H1 (cell line): Measurements from ENCODE around the gene OMA1. TPM values are rescaled to one million over a fixed set of nuclear protein-coding genes. Genes with fewer than 3 reads are reported as not detected.

Experiments
- CTCF ChIA-PET: fragments of 300-600 bp; sonication (Branson Sonifier 250); formaldehyde crosslinking; loops from one replicate; lab custom pipeline; 2021; ENCODE audit not compliant: partially characterized antibody; lab: Charles Lee
- POLR2A ChIA-PET: fragments of 300-600 bp; sonication (Branson Sonifier 250); formaldehyde crosslinking; loops from one replicate; lab custom pipeline; 2021; ENCODE audit warnings: inconsistent platforms; ENCODE audit not compliant: partially characterized antibody; lab: Charles Lee
- DNase-seq, 2 experiments: peaks; one replicate each; pipeline versions ENCODE4 v3.0.0 to v3.0.0-alpha.2; 2010 to 2022; ENCODE audit warnings: low spot score in 2 of 2, low read depth in 1 of 2, mixed read lengths in 1 of 2
- FAIRE-seq: peaks from 2 replicates; lab custom pipeline; 2011; peaks lifted over from hg19 to GRCh38; lab: Jason Lieb, UNC
- H2AFZ ChIP-seq: 2 replicates; pipeline ENCODE4 v1.8.1; 2012; ENCODE audit warnings: low read length, inconsistent platforms
- H2AK5ac ChIP-seq: 2 replicates; pipeline ENCODE4 v1.6.1; 2013; ENCODE audit warnings: low read depth, low read length
- H2BK120ac ChIP-seq: replicated peaks from 2 replicates; pipeline ENCODE3; 2013; ENCODE audit warnings: low read depth, low read length, inconsistent platforms
- H2BK12ac ChIP-seq: 2 replicates; pipeline ENCODE4 v1.6.1; 2013; ENCODE audit warnings: low read depth, low read length
- H2BK15ac ChIP-seq: 2 replicates; pipeline ENCODE4 v1.6.1; 2013; ENCODE audit warnings: low read length
- H2BK20ac ChIP-seq: 2 replicates; pipeline ENCODE4 v1.6.1; 2013; ENCODE audit warnings: low read length
- H2BK5ac ChIP-seq: 2 replicates; pipeline ENCODE4 v1.6.1; 2013; ENCODE audit warnings: low read depth, low read length
- H3K14ac ChIP-seq: 2 replicates; pipeline ENCODE4 v1.6.1; 2013; ENCODE audit warnings: inconsistent platforms; ENCODE audit not compliant: insufficient read length
- H3K18ac ChIP-seq: 2 replicates; pipeline ENCODE4 v1.6.1; 2013; ENCODE audit warnings: low read length; ENCODE audit errors: extremely low read depth
- H3K23ac ChIP-seq: 2 replicates; pipeline ENCODE4 v1.6.1; 2013; ENCODE audit warnings: inconsistent platforms; ENCODE audit not compliant: insufficient read length
- H3K23me2 ChIP-seq: 2 replicates; pipeline ENCODE4 v1.6.1; 2013; ENCODE audit warnings: low read depth, low read length
- H3K27ac ChIP-seq: 2 replicates; pipeline ENCODE4 v1.6.1; 2011; ENCODE audit warnings: low read depth, low read length, inconsistent platforms
- H3K27me3 ChIP-seq, 4 experiments: replicated peaks in 1 of 4; 1 replicate in 1 of 4; 2 replicates in 3 of 4; pipeline versions ENCODE4 v1.6.1 to v1.8.1; 2011 to 2013; ENCODE audit warnings: low read length in 3 of 4, mild to moderate bottlenecking in 3 of 4, inconsistent platforms in 2 of 4, mixed read lengths in 2 of 4, moderate library complexity in 1 of 4; ENCODE audit not compliant: control insufficient read depth in 3 of 4, insufficient read depth in 3 of 4; ENCODE audit errors: extremely low read depth in 1 of 4
- H3K36me3 ChIP-seq, 4 experiments: 2 replicates each; pipeline versions ENCODE4 v1.6.1 to v1.8.1; 2011 to 2013; ENCODE audit warnings: mild to moderate bottlenecking in 4 of 4, low read length in 3 of 4, moderate library complexity in 2 of 4, control low read depth in 1 of 4, inconsistent platforms in 1 of 4; ENCODE audit not compliant: insufficient read depth in 4 of 4, control insufficient read depth in 2 of 4
- H3K4ac ChIP-seq: replicated peaks from 2 replicates; pipeline ENCODE3; 2013; ENCODE audit warnings: low read length, low read depth, mixed read lengths, inconsistent platforms; ENCODE audit not compliant: insufficient read length
- H3K4me1 ChIP-seq, 4 experiments: replicated peaks in 1 of 4; 1 replicate in 1 of 4; 2 replicates in 3 of 4; pipeline versions ENCODE4 v1.6.1 to v1.8.1; 2011 to 2013; ENCODE audit warnings: low read length in 3 of 4, inconsistent platforms in 2 of 4, mixed read lengths in 1 of 4; ENCODE audit not compliant: insufficient read depth in 4 of 4, control insufficient read depth in 3 of 4
- H3K4me2 ChIP-seq, 2 experiments: 2 replicates each; pipeline versions ENCODE4 v1.6.1 to v1.8.1; 2011 to 2013; ENCODE audit warnings: low read depth in 2 of 2, low read length in 2 of 2, control low read depth in 1 of 2, inconsistent platforms in 1 of 2, mild to moderate bottlenecking in 1 of 2; ENCODE audit not compliant: insufficient read depth in 1 of 2
- H3K4me3 ChIP-seq, 4 experiments: fragments of 200-600, 300-600 bp in 1 of 4; sonication (generic), shearing (Covaris generic), sonication (Bioruptor Twin) in 1 of 4; 2 replicates each; pipeline versions ENCODE4 v1.5.1 to v1.8.1; 2011 to 2016; ENCODE audit warnings: low read length in 4 of 4, low read depth in 3 of 4, control low read depth in 2 of 4, inconsistent platforms in 2 of 4, mild to moderate bottlenecking in 2 of 4, mixed read lengths in 1 of 4, moderate library complexity in 1 of 4; ENCODE audit not compliant: insufficient read depth in 2 of 4; ENCODE audit errors: extremely low read depth in 1 of 4
- H3K56ac ChIP-seq: replicated peaks from 2 replicates; pipeline ENCODE3; 2013; ENCODE audit warnings: low read depth, mild to moderate bottlenecking, mixed read lengths, low read length, inconsistent platforms; ENCODE audit not compliant: insufficient read length
- H3K79me1 ChIP-seq: 2 replicates; pipeline ENCODE4 v1.6.1; 2013; ENCODE audit warnings: low read depth, low read length, control low read depth
- H3K79me2 ChIP-seq, 2 experiments: 2 replicates each; pipeline versions ENCODE4 v1.6.1 to v1.8.1; 2012 to 2013; ENCODE audit warnings: low read length in 2 of 2, mild to moderate bottlenecking in 2 of 2, inconsistent platforms in 1 of 2; ENCODE audit not compliant: insufficient read depth in 2 of 2, control insufficient read depth in 1 of 2
- H3K9ac ChIP-seq, 4 experiments: replicated peaks in 1 of 4; 1 replicate in 1 of 4; 2 replicates in 3 of 4; pipeline versions ENCODE4 v1.6.1 to v1.8.1; 2011 to 2013; ENCODE audit warnings: low read depth in 3 of 4, low read length in 3 of 4, control low read depth in 2 of 4, mild to moderate bottlenecking in 2 of 4, moderate library complexity in 2 of 4, inconsistent platforms in 1 of 4; ENCODE audit errors: extremely low read depth in 1 of 4
- H3K9me3 ChIP-seq, 2 experiments: 2 replicates each; pipeline versions ENCODE4 v1.6.1 to v1.8.1; 2012 to 2013; ENCODE audit warnings: mild to moderate bottlenecking in 2 of 2, moderate library complexity in 2 of 2, control low read depth in 1 of 2, inconsistent platforms in 1 of 2, low read depth in 1 of 2, low read length in 1 of 2, mixed read lengths in 1 of 2; ENCODE audit not compliant: insufficient read depth in 2 of 2
- H4K20me1 ChIP-seq, 2 experiments: replicated peaks in 1 of 2; 2 replicates each; pipeline versions ENCODE3 to v1.8.1; 2011 to 2013; ENCODE audit warnings: inconsistent platforms in 2 of 2, low read length in 2 of 2, mild to moderate bottlenecking in 1 of 2; ENCODE audit not compliant: insufficient read depth in 2 of 2, control insufficient read depth in 1 of 2
- H4K5ac ChIP-seq: 2 replicates; pipeline ENCODE4 v1.6.1; 2013; ENCODE audit warnings: low read length, low read depth, mixed read lengths, inconsistent platforms; ENCODE audit not compliant: insufficient read length
- H4K8ac ChIP-seq: 2 replicates; pipeline ENCODE4 v1.8.0; 2013; ENCODE audit warnings: mild to moderate bottlenecking, moderate library complexity, low read length, inconsistent platforms; ENCODE audit not compliant: insufficient read depth; ENCODE audit errors: extremely low read depth
- H4K91ac ChIP-seq: replicated peaks from 2 replicates; pipeline ENCODE3; 2013; ENCODE audit warnings: low read length, mixed read lengths, inconsistent platforms; ENCODE audit not compliant: insufficient read length
- CHD2 ChIP-seq: IDR thresholded peaks from 2 replicates; pipeline ENCODE4 v1.6.1; 2012; ENCODE audit warnings: low read length, improper control_type of control experiment
- CREB1 ChIP-seq: IDR thresholded peaks from 2 replicates; pipeline ENCODE4 v1.6.1; 2012; ENCODE audit warnings: inconsistent platforms
- EZH2 ChIP-seq: fragments of 200-600 bp; sonication (generic); IDR thresholded peaks from 2 replicates; pipeline ENCODE4 v1.7.1; 2012; ENCODE audit warnings: low read depth, mild to moderate bottlenecking, moderate library complexity, low read length, inconsistent platforms; ENCODE audit not compliant: severe bottlenecking
- PHF8 ChIP-seq: fragments of 200-600 bp; sonication (generic); conservative IDR thresholded peaks from 2 replicates; pipeline ENCODE4 v1.7.1; 2012; ENCODE audit warnings: low read depth, mild to moderate bottlenecking, inconsistent platforms, low read length, moderate library complexity
- POLR2AphosphoS5 ChIP-seq: IDR thresholded peaks from 2 replicates; pipeline ENCODE4 v1.6.1; 2011; ENCODE audit warnings: low read depth, low read length
- POU5F1 ChIP-seq: IDR thresholded peaks from 2 replicates; pipeline ENCODE4 v1.6.1; 2011; ENCODE audit warnings: low read depth, mild to moderate bottlenecking, low read length, moderate library complexity
- RNF2 ChIP-seq: fragments of 200-900, 300-1000 bp; sonication (generic); IDR thresholded peaks from 2 replicates; pipeline ENCODE4 v1.7.1; 2016; ENCODE audit warnings: borderline replicate concordance, low read depth, mild to moderate bottlenecking, antibody characterized with exemption, low read length; ENCODE audit not compliant: poor library complexity, severe bottlenecking; ENCODE audit errors: missing control alignments
- SAP30 ChIP-seq: fragments of 300-600 bp; sonication (generic); IDR thresholded peaks from 2 replicates; pipeline ENCODE4 v1.7.1; 2012; ENCODE audit warnings: low read length, moderate library complexity, mild to moderate bottlenecking, inconsistent platforms; ENCODE audit not compliant: insufficient read depth, insufficient replicate concordance
- SIX5 ChIP-seq: IDR thresholded peaks from 2 replicates; pipeline ENCODE4 v1.6.1; 2011; ENCODE audit warnings: mild to moderate bottlenecking, low read depth, low read length
- SP1 ChIP-seq: IDR thresholded peaks from 2 replicates; pipeline ENCODE4 v1.6.1; 2011; ENCODE audit warnings: low read depth, low read length
- SP2 ChIP-seq: IDR thresholded peaks from 2 replicates; pipeline ENCODE4 v1.6.1; 2012; ENCODE audit warnings: mild to moderate bottlenecking, low read length, inconsistent platforms
- SRF ChIP-seq: IDR thresholded peaks from 2 replicates; pipeline ENCODE4 v1.6.1; 2011; ENCODE audit warnings: mild to moderate bottlenecking, low read depth, low read length, moderate library complexity
- TAF7 ChIP-seq: optimal IDR thresholded peaks from 2 replicates; pipeline ENCODE3; 2011; ENCODE audit warnings: low read depth, mild to moderate bottlenecking, inconsistent platforms, low read length, moderate library complexity, borderline replicate concordance
- WGBS, 2 experiments: shearing (Covaris generic) in 1 of 2; methylation state at CpG; one replicate each; pipeline versions ENCODE4 v1.1.6 to v1.1.7; 2013 to 2015; ENCODE audit warnings: low lambda C conversion rate in 2 of 2, mixed read lengths in 2 of 2, inconsistent platforms in 1 of 2, low coverage in 1 of 2, missing lambda C conversion rate in 1 of 2; ENCODE audit not compliant: insufficient replicate concordance in 2 of 2, insufficient coverage in 1 of 2, insufficient read length in 1 of 2; ENCODE audit errors: extremely low coverage in 1 of 2, missing lambda C conversion rate in 1 of 2; 5-methylcytosine and 5-hydroxymethylcytosine counted together
- polyA plus RNA-seq, 7 experiments: library from polyadenylated mRNA; depleted of rRNA in 3 of 7; stranded (reverse) in 5 of 7; unstranded in 2 of 7; fragments of >200 nt in 5 of 7; fragments of 200-250 nt in 2 of 7; gene quantifications; 1 replicate in 5 of 7; 2 replicates in 1 of 7; 4 replicates in 1 of 7; pipeline versions ENCODE4 v1.2.1 to v1.2.3, GENCODE V29; 2011 to 2013; ENCODE audit warnings: missing spikeins in 2 of 7, mixed read lengths in 2 of 7
- total RNA-seq: library from RNA; stranded (reverse); fragmentation: NEBNext Ultra II Directional; extraction: Animal tissue kit (Norgen Biotek cat#: 25700); gene quantifications from 2 replicates; pipeline ENCODE4 v1.2.1, GENCODE V29; 2021
- TF ChIP-seq, protein P1 (sequence below): IDR thresholded peaks from 2 replicates; pipeline ENCODE4 v1.6.1; 2012; ENCODE audit warnings: inconsistent platforms

The OMA1 gene
- total and polyA plus RNA-seq, 2 of the 8 experiments (the other 6 are each of a cell fraction or from before 2014, with no cell fraction given) = 7.7 to 11.7 TPM

DNA sequence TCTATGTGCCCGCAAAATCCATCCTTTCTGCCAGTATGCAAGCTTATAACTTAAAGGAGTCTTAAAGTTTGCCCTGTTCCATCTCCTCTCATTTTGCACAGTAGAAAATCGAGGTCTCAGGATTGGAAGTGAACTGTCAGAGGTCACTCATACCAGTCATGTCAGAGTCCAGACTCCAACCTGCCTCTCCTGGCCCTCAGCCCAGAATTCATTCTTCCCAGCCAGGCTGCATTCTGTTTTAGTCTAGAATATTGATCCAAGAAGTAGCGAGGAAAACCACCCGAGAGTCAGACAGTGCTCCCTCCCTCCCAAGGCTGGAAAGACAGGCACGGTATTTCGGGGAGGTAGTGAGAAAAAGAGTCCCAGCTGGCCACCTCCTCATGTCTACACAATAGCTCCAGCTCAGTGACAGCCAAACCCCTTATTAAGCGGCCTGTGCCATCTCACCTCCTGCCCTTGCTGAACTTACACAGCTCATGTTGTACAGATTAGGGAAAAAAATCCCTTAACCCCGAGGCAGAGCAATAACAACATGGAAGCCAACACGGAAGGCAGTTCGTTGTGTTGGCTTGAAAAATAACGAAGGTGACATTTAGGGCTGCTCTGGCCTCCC lies 89.4 kb downstream of the OMA1 start:
- Histone ChIP-seq H3K9me3 (no peaks in the 10 kb centered on the region), H3K18ac (no peak overlapping the region), H3K79me2 (no peaks in the 10 kb centered on the region), H3K9ac (no peak overlapping the region), H3K27ac (no peak overlapping the region), H3K79me1 (no peaks in the 10 kb centered on the region), H3K36me3 (no peaks in the 10 kb centered on the region), H4K91ac (no peak overlapping the region), H3K27me3 (no peaks in the 10 kb centered on the region), H4K5ac (no peak overlapping the region), H2BK20ac (no peak overlapping the region), H2BK12ac (no peak overlapping the region), H2BK5ac (no peak overlapping the region), H2BK120ac (no peak overlapping the region), H3K4ac (no peak overlapping the region), H2AK5ac (no peak overlapping the region), H4K8ac (no peak overlapping the region), H3K4me2 (no peak overlapping the region), H3K14ac (no peak overlapping the region), H3K4me3 (no peak overlapping the region), H2AFZ (no peak overlapping the region), H3K56ac (no peak overlapping the region), H2BK15ac (no peak overlapping the region), H3K23me2 (no peaks in the 10 kb centered on the region), H4K20me1 (no peaks in the 10 kb centered on the region), H3K4me1 (peaks cover 0 to 4% (median 2%) of the 10 kb centered on the region in 4 experiments; a peak in 3 of 7 replicates), H3K23ac (no peak overlapping the region)
- ChIA-PET POLR2A (no interaction called here), CTCF (no interaction called here)
- FAIRE-seq (no peak), DNase-seq (no peak)
- WGBS, 2 experiments = 87% methylated on average over 11 of the region's 11 CpGs; no CpG with 5 or more reads in 1 of the 2 experiments
- TF ChIP-seq SIX5 = no peak
- TF ChIP-seq, protein P1, sequence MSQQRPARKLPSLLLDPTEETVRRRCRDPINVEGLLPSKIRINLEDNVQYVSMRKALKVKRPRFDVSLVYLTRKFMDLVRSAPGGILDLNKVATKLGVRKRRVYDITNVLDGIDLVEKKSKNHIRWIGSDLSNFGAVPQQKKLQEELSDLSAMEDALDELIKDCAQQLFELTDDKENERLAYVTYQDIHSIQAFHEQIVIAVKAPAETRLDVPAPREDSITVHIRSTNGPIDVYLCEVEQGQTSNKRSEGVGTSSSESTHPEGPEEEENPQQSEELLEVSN = no peak
- TF ChIP-seq POU5F1 = no peak
- TF ChIP-seq EZH2 = no peak
- no peak for TF ChIP-seq RNF2
- TF ChIP-seq SP2 = no peak
- TF ChIP-seq SAP30 = no peak
- no peak for TF ChIP-seq POLR2AphosphoS5
- no peak for TF ChIP-seq CREB1
- no peak for TF ChIP-seq SRF
- TF ChIP-seq SP1 = no peak
- TF ChIP-seq PHF8 = no peak
- TF ChIP-seq TAF7 = no peak
- TF ChIP-seq CHD2 = no peak
